MM.1S (cell line): ENCODE measurements around the gene LTBP3.

Source experiments
- DNase-seq: peaks from one replicate; pipeline ENCODE4 v3.0.0-alpha.2; 2015
- H2AFZ ChIP-seq: fragments of 300-600 bp; sonication (generic); 2 replicates; pipeline ENCODE4 v1.6.0; 2016; ENCODE audit warnings: antibody characterized with exemption, low read length
- H3F3A ChIP-seq: fragments of 300-600 bp; sonication (generic); 2 replicates; pipeline ENCODE4 v1.6.1; 2016; ENCODE audit warnings: mild to moderate bottlenecking, antibody characterized with exemption, low read length, moderate library complexity, mixed read lengths; ENCODE audit not compliant: insufficient read depth
- H3K27ac ChIP-seq: fragments of 300-600 bp; sonication (generic); 2 replicates; pipeline ENCODE4 v1.5.1; 2016; ENCODE audit warnings: mild to moderate bottlenecking, low read length
- H3K27me3 ChIP-seq: fragments of 300-600 bp; sonication (generic); replicated peaks from 2 replicates; pipeline ENCODE4 v1.6.0; 2016; ENCODE audit warnings: low read length; ENCODE audit not compliant: insufficient read depth
- H3K36me3 ChIP-seq: fragments of 300-600 bp; sonication (generic); replicated peaks from 2 replicates; pipeline ENCODE4 v1.6.1; 2016; ENCODE audit warnings: mild to moderate bottlenecking, low read length, mixed read lengths; ENCODE audit not compliant: insufficient read depth
- H3K4me1 ChIP-seq: fragments of 300-600 bp; sonication (generic); 2 replicates; pipeline ENCODE4 v1.6.1; 2016; ENCODE audit warnings: low read length, mixed read lengths
- H3K4me2 ChIP-seq: fragments of 300-600 bp; sonication (generic); 2 replicates; pipeline ENCODE4 v1.6.0; 2016; ENCODE audit warnings: low read depth, low read length
- H3K4me3 ChIP-seq: fragments of 300-600 bp; sonication (generic); 2 replicates; pipeline ENCODE4 v1.5.1; 2016; ENCODE audit warnings: low read length, mixed read lengths
- H3K79me2 ChIP-seq: fragments of 300-600 bp; sonication (generic); 2 replicates; pipeline ENCODE4 v1.6.1; 2016; ENCODE audit warnings: mixed run types, low read length, mixed read lengths
- H3K9ac ChIP-seq: fragments of 300-600 bp; sonication (generic); 2 replicates; pipeline ENCODE4 v1.6.1; 2016; ENCODE audit warnings: low read length, mixed read lengths
- H3K9me2 ChIP-seq: fragments of 300-600 bp; sonication (generic); replicated peaks from 2 replicates; pipeline ENCODE4 v1.6.1; 2016; ENCODE audit warnings: mild to moderate bottlenecking, low read length, mixed read lengths; ENCODE audit not compliant: insufficient read depth
- H3K9me3 ChIP-seq: fragments of 300-600 bp; sonication (generic); replicated peaks from 2 replicates; pipeline ENCODE4 v1.6.1; 2016; ENCODE audit warnings: mild to moderate bottlenecking, low read length, mixed read lengths; ENCODE audit not compliant: insufficient read depth
- H4K20me1 ChIP-seq: fragments of 300-600 bp; sonication (generic); 2 replicates; pipeline ENCODE4 v1.6.1; 2016; ENCODE audit warnings: mild to moderate bottlenecking, low read length, moderate library complexity, mixed read lengths; ENCODE audit not compliant: insufficient read depth
- CTCF ChIP-seq: fragments of 300-600 bp; sonication (generic); IDR thresholded peaks from 2 replicates; pipeline ENCODE4 v1.5.1; 2016; ENCODE audit warnings: antibody characterized with exemption, low read length, mixed read lengths
- EZH2 ChIP-seq: fragments of 300-600 bp; sonication (generic); optimal IDR thresholded peaks from 2 replicates; pipeline ENCODE3; 2017; ENCODE audit warnings: low read depth, mild to moderate bottlenecking, antibody characterized with exemption, low read length, mixed read lengths
- EZH2phosphoT487 ChIP-seq: fragments of 300-600 bp; sonication (generic); IDR thresholded peaks from 2 replicates; pipeline ENCODE4 v1.6.1; 2018; ENCODE audit warnings: antibody characterized with exemption, low read length

The LTBP3 gene

GRCh38 chr11:65532388-65533064, 25.6 kb downstream of the LTBP3 start:
- H3K4me1 ChIP-seq: no peaks in the 10 kb centered on the region
- no peak overlapping the region for H3K27ac ChIP-seq
- H3K9me3 ChIP-seq: no peaks in the 10 kb centered on the region
- peaks cover 4% of the 10 kb centered on the region; the same call in 1 of the 2 replicates for H3F3A ChIP-seq
- H3K4me3 ChIP-seq: no peak overlapping the region
- H3K4me2 ChIP-seq: no peak overlapping the region
- no peak overlapping the region for H3K9ac ChIP-seq
- H3K79me2 ChIP-seq: peaks cover 4% of the 10 kb centered on the region; the same call in 1 of the 2 replicates
- no peak overlapping the region for H2AFZ ChIP-seq
- no peak for DNase-seq
- no peak for TF ChIP-seq EZH2phosphoT487
- TF ChIP-seq EZH2: no peak
- no peak for TF ChIP-seq CTCF
- H4K20me1 ChIP-seq: no peaks in the 10 kb centered on the region
- no peaks in the 10 kb centered on the region for H3K36me3 ChIP-seq
- H3K9me2 ChIP-seq: no peaks in the 10 kb centered on the region
- H3K27me3 ChIP-seq: no peaks in the 10 kb centered on the region

GRCh38 chr11:65530157-65530496, 28.0 kb downstream of the LTBP3 start:
- Histone ChIP-seq H3K27me3 (no peaks in the 10 kb centered on the region), H3K4me1 (peaks cover 6% of the 10 kb centered on the region), H3K79me2 (peaks cover 26% of the 10 kb centered on the region), H3K9ac (no peak overlapping the region), H3K27ac (no peak overlapping the region), H3K36me3 (no peaks in the 10 kb centered on the region), H3K4me2 (no peak overlapping the region), H4K20me1 (no peaks in the 10 kb centered on the region), H2AFZ (no peak overlapping the region), H3K4me3 (no peak overlapping the region), H3F3A (no peaks in the 10 kb centered on the region), H3K9me3 (no peaks in the 10 kb centered on the region), H3K9me2 (no peaks in the 10 kb centered on the region)
- DNase-seq: no peak
- TF ChIP-seq CTCF (peak; percentile 34), EZH2phosphoT487 (no peak)

GRCh38 chr11:65529475-65530156, 28.5 kb downstream of the LTBP3 start:
- no peak for DNase-seq
- Histone ChIP-seq H3K4me1 (peaks cover 6% of the 10 kb centered on the region), H3K27ac (no peak overlapping the region), H3K79me2 (peaks cover 28% of the 10 kb centered on the region), H3K9ac (no peak overlapping the region), H3K27me3 (no peaks in the 10 kb centered on the region), H3F3A (no peaks in the 10 kb centered on the region), H3K36me3 (no peaks in the 10 kb centered on the region), H3K4me2 (no peak overlapping the region), H2AFZ (no peak overlapping the region), H3K4me3 (no peak overlapping the region), H3K9me2 (no peaks in the 10 kb centered on the region), H4K20me1 (no peaks in the 10 kb centered on the region), H3K9me3 (no peaks in the 10 kb centered on the region)
- TF ChIP-seq EZH2phosphoT487 (no peak), CTCF (no peak), EZH2 (no peak)
